GM06990 (cell line): ENCODE data around the gene MRPS33.

Source experiments
- DNase-seq: peaks from one replicate; pipeline ENCODE4 v3.0.0-alpha.2; 2011; ENCODE audit not compliant: insufficient read length; ENCODE audit errors: extremely low read depth
- H3K27me3 ChIP-seq: replicated peaks from 2 replicates; pipeline ENCODE4 v1.6.0; 2011; ENCODE audit warnings: low read length; ENCODE audit not compliant: control insufficient read depth, insufficient read depth
- H3K36me3 ChIP-seq: 2 replicates; pipeline ENCODE4 v1.5.1; 2011; ENCODE audit warnings: low read length; ENCODE audit not compliant: control insufficient read depth, insufficient read depth
- H3K4me3 ChIP-seq: replicated peaks from 2 replicates; pipeline ENCODE4 v1.5.1; 2011; ENCODE audit warnings: low read depth, mild to moderate bottlenecking, control low read depth, low read length
- TF ChIP-seq, protein P1 (sequence below): IDR thresholded peaks from 2 replicates; pipeline ENCODE4 v1.5.1; 2011; ENCODE audit warnings: low read length, control low read depth, mild to moderate bottlenecking, inconsistent platforms; ENCODE audit not compliant: insufficient read depth, poor library complexity, severe bottlenecking

The MRPS33 gene

DNA sequence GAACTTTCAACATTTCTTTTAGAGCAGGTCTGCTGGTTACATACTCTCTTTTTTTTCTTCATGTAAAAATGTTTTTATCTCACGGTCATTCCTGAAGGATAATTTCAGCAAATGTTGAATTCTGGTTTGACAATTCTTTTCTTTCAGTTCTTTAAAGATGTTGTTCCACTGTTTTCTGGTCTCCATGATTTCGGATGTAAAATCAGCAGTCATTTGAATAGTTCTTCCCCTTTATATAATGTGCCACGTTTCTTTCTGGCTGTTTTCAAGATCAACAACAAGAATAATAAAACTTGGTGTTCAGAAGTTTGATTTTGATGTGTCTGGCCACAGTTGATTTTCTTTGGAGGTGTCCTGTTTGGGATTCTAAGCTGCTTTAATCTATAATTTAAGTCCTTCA is 14.0 kb upstream of the MRPS33 start:
- TF ChIP-seq, protein P1, sequence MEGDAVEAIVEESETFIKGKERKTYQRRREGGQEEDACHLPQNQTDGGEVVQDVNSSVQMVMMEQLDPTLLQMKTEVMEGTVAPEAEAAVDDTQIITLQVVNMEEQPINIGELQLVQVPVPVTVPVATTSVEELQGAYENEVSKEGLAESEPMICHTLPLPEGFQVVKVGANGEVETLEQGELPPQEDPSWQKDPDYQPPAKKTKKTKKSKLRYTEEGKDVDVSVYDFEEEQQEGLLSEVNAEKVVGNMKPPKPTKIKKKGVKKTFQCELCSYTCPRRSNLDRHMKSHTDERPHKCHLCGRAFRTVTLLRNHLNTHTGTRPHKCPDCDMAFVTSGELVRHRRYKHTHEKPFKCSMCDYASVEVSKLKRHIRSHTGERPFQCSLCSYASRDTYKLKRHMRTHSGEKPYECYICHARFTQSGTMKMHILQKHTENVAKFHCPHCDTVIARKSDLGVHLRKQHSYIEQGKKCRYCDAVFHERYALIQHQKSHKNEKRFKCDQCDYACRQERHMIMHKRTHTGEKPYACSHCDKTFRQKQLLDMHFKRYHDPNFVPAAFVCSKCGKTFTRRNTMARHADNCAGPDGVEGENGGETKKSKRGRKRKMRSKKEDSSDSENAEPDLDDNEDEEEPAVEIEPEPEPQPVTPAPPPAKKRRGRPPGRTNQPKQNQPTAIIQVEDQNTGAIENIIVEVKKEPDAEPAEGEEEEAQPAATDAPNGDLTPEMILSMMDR = no peak
- DNase-seq = no peak
- Histone ChIP-seq H3K4me3 (no peak overlapping the region), H3K36me3 (no peaks in the 10 kb centered on the region), H3K27me3 (no peaks in the 10 kb centered on the region)

DNA sequence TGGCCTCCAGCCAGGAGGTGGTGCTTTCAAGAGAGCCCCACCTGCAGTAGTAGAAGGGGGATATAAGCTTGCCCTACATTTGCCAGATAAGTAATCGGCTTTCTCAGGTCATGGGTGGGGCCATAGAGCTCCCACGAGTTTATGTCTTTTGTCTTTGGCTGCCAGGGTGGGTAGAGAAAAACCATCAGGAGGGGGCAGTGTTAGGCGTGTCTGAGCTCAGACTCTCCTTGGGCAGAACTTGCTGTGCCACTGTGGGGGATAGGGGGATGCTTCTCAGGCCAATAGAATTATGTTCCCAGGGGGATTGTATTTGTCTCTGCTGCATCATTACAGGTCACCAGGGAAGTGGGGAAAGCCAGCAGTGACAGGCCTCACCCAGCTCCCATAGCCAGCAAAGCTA is 12.3 kb upstream of the MRPS33 start:
- Histone ChIP-seq H3K36me3 (no peaks in the 10 kb centered on the region), H3K27me3 (no peaks in the 10 kb centered on the region), H3K4me3 (no peak overlapping the region)
- TF ChIP-seq, protein P1 = peak; percentile 4
- no peak for DNase-seq

GRCh38 chr7:141024668-141025067 is 9.9 kb upstream of the MRPS33 start:
- TF ChIP-seq, protein P1 = no peak
- Histone ChIP-seq H3K4me3 (no peak overlapping the region), H3K27me3 (no peaks in the 10 kb centered on the region), H3K36me3 (no peaks in the 10 kb centered on the region)
- DNase-seq = no peak

GRCh38 chr7:141023295-141023694 is 8.5 kb upstream of the MRPS33 start:
- Histone ChIP-seq H3K4me3 (no peak overlapping the region), H3K36me3 (no peaks in the 10 kb centered on the region), H3K27me3 (no peaks in the 10 kb centered on the region)
- no peak for DNase-seq
- TF ChIP-seq, protein P1 = no peak

GRCh38 chr7:141017555-141017954 is 2.8 kb upstream of the MRPS33 start:
- no peaks in the 10 kb centered on the region for H3K27me3 ChIP-seq
- H3K4me3 ChIP-seq = no peak overlapping the region
- H3K36me3 ChIP-seq = no peaks in the 10 kb centered on the region
- DNase-seq = no peak
- TF ChIP-seq, protein P1 = no peak

- DNase-seq = no peak
- Histone ChIP-seq H3K4me3 (no peak overlapping the region), H3K27me3 (no peaks in the 10 kb centered on the region), H3K36me3 (no peaks in the 10 kb centered on the region)
- TF ChIP-seq, protein P1 = no peak
Measured at GRCh38 chr7:141016349-141016748, 1.6 kb upstream of the MRPS33 start.
